GM20431 (cell line): ENCODE measurements around the gene DNAJC8.

ENCODE experiments used
- in situ Hi-C: fragments of 300-500 bp; cut with MseI, MboI; formaldehyde crosslinking; loops from one replicate; pipeline ENCODE4 v1.15.0; 2020; ENCODE audit warnings: low sequenced_read_pairs; ENCODE audit not compliant: unreplicated experiment

Gene DNAJC8

DNA sequence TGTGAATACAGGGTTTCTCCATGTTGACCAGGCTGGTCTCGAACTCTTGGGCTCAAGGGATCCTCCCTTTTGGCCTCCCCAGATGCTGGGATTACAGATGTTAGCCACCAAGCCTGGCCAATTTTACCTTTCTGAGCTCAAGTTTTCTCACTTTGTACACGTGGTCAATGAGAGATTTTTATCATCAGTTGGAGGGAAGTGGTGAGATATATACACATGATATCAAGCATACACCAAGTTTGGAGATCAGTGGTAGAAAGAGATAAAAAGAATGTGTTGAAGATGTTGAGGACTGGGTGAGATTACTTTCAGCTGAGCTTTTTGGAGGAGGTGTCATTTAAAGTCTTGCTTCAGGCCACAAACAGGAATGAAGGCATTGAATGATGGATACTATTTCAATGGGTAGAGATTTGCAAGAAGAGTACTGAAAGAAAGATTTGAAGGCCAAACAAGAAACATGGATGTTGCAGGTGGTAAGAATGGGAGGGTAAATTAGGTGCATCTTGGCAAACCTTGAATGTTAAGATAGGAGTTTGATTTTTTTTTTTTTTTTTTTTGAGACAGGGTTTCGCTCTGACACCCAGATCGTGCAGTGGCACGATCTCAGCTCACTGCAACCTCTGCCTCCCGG lies 23.5 kb upstream of the DNAJC8 start:
- in situ Hi-C loops = no loop called here

DNA sequence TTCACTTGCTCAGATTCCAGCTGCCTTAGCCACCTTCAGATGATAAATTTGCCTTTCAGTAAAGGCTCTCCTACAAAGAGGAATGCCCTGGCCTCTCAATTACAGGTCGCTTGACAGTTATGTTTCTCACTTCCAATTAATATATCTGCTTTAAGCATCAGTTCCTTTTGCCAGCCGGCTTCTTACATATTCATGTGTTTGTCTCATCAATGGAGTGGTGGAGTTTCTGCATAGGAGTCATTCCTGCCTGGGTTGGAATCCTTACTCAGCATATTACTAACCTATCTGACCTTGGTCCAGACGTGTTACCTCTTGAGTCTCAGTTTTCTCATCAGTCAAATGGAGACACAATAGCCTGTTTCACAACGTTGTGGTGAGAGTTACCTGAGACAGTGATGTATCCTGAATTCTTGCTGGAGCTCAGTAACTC lies 17.1 kb upstream of the DNAJC8 start:
- in situ Hi-C loops = no loop called here

DNA sequence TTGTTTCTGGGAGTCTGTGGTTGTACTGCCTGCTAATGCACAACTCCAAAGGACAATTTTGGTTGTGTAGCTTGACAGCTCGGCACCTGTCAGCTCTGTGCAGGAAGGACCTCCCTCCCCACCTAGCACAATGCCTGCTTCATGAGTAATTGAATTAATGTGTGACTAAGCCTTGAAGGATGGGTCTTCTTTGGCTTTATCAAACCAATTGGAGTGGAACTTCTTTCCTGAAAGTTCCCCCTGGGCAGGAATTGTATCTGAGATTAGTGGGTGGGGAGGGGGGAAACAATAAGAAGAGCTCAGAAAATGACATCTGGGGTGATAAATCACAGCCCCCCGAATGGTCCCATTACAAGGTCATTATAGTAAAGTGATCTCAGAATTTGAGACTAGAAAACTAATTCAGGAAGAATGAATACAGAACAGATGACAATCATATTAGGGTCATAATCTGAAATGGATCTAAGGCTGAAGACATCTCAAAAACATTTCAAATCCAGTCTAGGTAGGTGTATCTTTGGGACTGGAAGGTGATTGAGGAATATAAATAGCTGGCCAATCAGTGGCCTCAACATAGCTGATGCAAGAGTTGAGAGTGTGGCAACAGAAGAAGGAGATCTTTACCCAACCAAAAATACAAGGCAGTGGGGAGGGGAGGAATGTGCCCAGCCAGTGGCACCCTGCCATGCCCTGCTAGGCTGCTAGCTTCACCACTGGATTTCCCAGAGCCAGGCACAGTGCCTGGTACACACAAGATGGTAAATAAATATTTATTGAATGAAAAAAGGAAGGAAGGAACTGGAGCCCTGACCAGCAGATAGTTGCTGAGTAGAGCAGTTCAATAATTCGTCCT lies 16.4 kb upstream of the DNAJC8 start:
- in situ Hi-C loops = no loop called here

DNA sequence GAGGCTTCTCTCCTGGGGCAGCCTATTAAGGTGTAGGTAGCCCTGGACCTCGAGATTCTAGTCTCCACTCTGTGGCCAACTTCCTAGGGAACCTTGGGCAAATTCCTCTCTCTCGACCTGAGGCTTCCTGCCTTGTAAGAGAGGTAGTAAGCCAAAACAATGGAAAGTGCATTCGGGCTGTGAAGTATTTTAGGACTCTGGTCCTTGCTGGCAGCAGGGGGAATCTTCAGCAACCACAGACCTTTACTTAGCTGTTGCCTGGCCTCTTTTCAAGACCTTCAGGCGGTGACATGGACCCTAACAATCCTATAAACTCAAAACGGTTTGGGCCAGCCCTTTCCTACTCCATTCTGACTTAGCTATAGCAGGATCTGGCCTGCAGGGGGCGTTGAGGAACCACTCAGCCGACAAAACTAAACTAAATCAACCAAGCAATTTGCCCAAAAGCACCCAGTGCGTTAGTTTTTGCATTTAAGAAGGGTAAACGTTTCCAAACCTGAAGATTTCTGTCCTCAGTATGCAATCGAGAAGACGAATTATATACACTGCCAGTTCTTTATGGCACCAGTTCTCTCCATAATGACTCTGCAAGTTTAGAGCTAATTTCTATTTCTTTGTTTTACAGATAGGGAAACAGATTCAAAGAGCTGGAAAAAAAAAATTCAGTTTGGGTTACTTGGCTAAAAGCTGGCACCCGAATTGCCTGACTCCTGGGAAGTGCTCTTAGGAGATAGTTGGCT lies 15.6 kb upstream of the DNAJC8 start:
- in situ Hi-C loops = no loop called here

GRCh38 chr1:28247612-28248272 lies 14.9 kb upstream of the DNAJC8 start:
- in situ Hi-C loops = no loop called here

GRCh38 chr1:28246427-28246832 lies 13.6 kb upstream of the DNAJC8 start:
- in situ Hi-C loops = no loop called here

DNA sequence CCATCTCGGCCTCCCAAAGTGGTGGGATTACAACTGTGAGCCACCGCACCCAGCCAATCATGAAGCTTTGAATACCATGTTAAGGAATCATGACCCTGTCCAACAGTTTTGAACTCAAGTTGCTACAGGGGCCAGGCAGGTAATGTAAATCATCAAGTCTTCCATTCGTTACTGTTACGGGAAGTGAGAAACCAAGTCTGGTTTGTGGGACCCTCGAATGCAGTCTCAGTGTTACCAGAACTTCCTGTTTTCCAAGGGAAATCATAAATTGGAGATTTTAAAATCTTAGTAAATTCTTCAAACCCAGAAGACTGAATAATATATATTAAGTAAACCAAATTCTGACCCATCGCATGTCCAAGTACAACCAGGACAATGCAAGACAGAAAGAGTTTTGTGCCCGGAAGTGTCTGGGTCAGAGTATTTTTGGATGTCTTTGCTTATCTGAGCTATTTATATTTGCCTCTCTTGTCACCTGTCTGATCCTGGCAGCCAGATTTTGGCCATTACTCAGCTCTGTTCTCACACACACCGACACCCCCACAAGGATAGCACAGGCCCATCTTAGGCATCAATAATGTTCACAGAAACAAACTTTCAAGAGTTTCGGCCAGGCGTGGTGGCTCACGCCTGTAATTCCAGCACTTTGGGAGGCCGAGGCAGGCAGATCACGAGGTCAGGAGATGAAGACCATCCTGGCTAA lies 11.9 kb upstream of the DNAJC8 start:
- in situ Hi-C loops = no loop called here

- in situ Hi-C loops = no loop called here
Observed at GRCh38 chr1:28243685-28244311, 11.0 kb upstream of the DNAJC8 start.

- in situ Hi-C loops = no loop called here
Observed at GRCh38 chr1:28241638-28242241, 8.9 kb upstream of the DNAJC8 start.

- in situ Hi-C loops = no loop called here
Observed at GRCh38 chr1:28240024-28240423, 7.2 kb upstream of the DNAJC8 start.

- in situ Hi-C loops = no loop called here
Observed at GRCh38 chr1:28239004-28239403, 6.2 kb upstream of the DNAJC8 start.

DNA sequence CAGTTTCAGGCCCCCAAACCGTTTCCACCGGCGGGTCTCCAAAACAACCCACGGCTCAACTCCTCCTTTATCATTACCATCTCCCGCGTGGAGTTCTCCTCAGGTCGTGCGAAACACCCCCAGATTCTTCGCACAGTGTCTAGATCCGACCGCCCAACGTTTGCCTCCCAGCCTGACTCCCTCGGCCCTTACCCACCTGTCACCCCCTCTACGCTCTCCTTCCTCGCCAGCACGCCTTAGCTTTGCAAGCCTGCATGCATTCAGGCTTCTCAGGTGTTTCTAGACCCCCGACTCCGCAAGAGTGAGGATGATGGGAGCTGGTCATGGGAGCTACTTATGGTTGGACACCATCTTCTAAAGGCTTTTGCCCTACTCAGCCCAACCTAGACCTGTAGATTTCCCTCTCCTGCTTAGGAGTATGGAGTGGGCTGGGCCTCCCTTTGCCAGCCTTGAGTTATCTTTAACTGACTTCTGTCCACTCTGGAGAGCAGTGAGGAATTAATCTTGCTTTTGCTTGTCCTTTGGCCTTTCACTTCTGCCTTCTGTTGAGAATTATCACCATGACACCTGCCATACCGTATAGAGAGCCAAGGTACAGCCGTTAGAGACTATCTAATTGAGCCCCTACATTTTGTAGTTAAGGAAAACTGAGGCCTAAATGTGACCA lies 4.0 kb upstream of the DNAJC8 start:
- in situ Hi-C loops = no loop called here

- in situ Hi-C loops = no loop called here
Observed at GRCh38 chr1:28235755-28236655, 3.2 kb upstream of the DNAJC8 start, which contains the start of gene ATP5IF1. ATP5IF1 (plus strand) TSS chr1:28236124; CDS start chr1:28236184, 60 bp downstream.

GRCh38 chr1:28233264-28233606 lies 406 bp upstream of the DNAJC8 start:
- in situ Hi-C loops = no loop called here

- in situ Hi-C loops = no loop called here
Observed at GRCh38 chr1:28229996-28230395, 2.8 kb downstream of the DNAJC8 start.

GRCh38 chr1:28229089-28229488 lies 3.7 kb downstream of the DNAJC8 start:
- in situ Hi-C loops = no loop called here

DNA sequence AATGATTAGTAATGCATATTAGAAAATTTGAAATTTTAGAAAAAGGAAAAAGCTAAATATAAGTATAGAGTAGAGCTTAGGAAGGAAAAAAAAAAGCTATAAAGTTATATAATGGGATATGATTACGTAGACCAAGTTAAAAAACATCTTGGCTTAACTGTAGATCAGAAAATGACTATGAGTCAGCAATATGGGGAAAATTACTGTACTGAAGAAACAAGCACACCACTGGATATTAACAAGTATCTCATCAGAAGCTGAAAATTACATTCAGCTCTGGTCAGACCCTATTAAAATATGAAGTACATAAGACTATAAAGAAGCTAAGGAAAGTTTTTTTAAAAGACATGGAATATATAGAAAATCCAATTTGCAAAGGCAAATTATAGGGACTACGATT lies 19.5 kb downstream of the DNAJC8 start:
- in situ Hi-C loops = no loop called here

GRCh38 chr1:28209700-28210099 lies 23.1 kb downstream of the DNAJC8 start:
- in situ Hi-C loops = no loop called here
